Activated CD8-positive, alpha-beta T cell treated with anti-CD3 and anti-CD28 coated beads for 36 hours (primary cell): ENCODE results near the gene YARS1. TPM values are rescaled to one million over a fixed set of nuclear protein-coding genes. Genes with fewer than 3 reads are reported as not detected.
"Not testable (repeated sequence)": the region's sequence is repeated elsewhere in the genome, so short reads cannot be mapped to it uniquely, and the experiment has no call there.

ENCODE experiments used
- ATAC-seq: fragments of 200-7000 bp; cut with Tn5 transposase; one replicate; pipeline ENCODE4 v1.10.0; 2021; ENCODE audit warnings: mild to moderate bottlenecking, moderate library complexity
- CTCF ChIA-PET: fragments of 350-600 bp; sonication (Branson Sonifier 250); formaldehyde crosslinking; loops from one replicate; lab custom pipeline; 2021; ENCODE audit warnings: antibody characterized with exemption; lab: Charles Lee
- POLR2A ChIA-PET: fragments of 350-600 bp; sonication (Branson Sonifier 250); formaldehyde crosslinking; loops from one replicate; lab custom pipeline; 2021; ENCODE audit warnings: antibody characterized with exemption; lab: Charles Lee
- DNase-seq: peaks from one replicate; pipeline ENCODE4 v3.0.0-alpha.2; 2020
- H3K27ac Mint-ChIP-seq: one replicate; pipeline ENCODE4 v1.8.0; 2021; ENCODE audit warnings: mild to moderate bottlenecking, mixed read lengths
- H3K27me3 Mint-ChIP-seq: one replicate; pipeline ENCODE4 v1.8.0; 2021; ENCODE audit warnings: mixed read lengths
- H3K36me3 Mint-ChIP-seq: one replicate; pipeline ENCODE4 v1.8.0; 2021; ENCODE audit warnings: low read depth, mixed read lengths
- H3K4me1 Mint-ChIP-seq: one replicate; pipeline ENCODE4 v1.8.0; 2021; ENCODE audit warnings: low read depth, mixed read lengths
- H3K4me3 Mint-ChIP-seq: one replicate; pipeline ENCODE4 v1.8.0; 2021; ENCODE audit warnings: mild to moderate bottlenecking, moderate library complexity, mixed read lengths
- H3K9me3 Mint-ChIP-seq: one replicate; pipeline ENCODE4 v1.8.0; 2021; ENCODE audit warnings: mixed read lengths
- intact Hi-C: fragments of 100-400 bp; cut with micrococcal nuclease; formaldehyde crosslinking; loops from one replicate; pipeline ENCODE4 v1.10.0; 2022
- total RNA-seq, 2 experiments: library from RNA; stranded (reverse); gene quantifications; one replicate each; pipeline ENCODE4 v1.2.3, GENCODE V29; 2021
- TF ChIP-seq, protein P1 (sequence below): fragments of 200-600 bp; IDR thresholded peaks from one replicate; pipeline ENCODE4 v1.8.0; 2022; ENCODE audit warnings: antibody characterized with exemption, mild to moderate bottlenecking

The YARS1 gene
- total RNA-seq, 2 experiments from 2014 or later, result 231 to 238 TPM

DNA sequence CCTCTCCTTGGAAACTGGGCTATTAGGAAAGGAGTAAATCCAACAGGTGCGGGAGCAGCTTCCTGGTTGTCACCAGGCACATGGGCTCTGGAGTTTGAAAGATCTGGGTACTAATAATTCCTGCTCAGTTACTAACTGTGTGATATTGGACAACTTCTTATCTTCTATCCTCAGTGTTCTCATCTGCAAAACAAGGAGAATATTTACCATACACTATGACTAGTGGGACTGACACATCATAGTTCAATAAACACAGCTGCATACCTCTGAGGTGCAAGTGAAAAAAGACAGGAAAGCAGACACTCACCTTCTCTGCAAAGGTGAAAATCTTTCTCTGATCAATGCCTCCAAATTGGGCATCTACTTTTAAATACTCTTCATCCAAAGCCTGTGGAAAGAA, 19.7 kb downstream of the YARS1 start:
- no peaks in the 10 kb centered on the region for H3K9me3 Mint-ChIP-seq
- H3K4me3 Mint-ChIP-seq, result no peak overlapping the region
- H3K4me1 Mint-ChIP-seq, result peaks cover 59% of the 10 kb centered on the region
- no peak for DNase-seq
- ATAC-seq, result no peak
- TF ChIP-seq, protein P1, sequence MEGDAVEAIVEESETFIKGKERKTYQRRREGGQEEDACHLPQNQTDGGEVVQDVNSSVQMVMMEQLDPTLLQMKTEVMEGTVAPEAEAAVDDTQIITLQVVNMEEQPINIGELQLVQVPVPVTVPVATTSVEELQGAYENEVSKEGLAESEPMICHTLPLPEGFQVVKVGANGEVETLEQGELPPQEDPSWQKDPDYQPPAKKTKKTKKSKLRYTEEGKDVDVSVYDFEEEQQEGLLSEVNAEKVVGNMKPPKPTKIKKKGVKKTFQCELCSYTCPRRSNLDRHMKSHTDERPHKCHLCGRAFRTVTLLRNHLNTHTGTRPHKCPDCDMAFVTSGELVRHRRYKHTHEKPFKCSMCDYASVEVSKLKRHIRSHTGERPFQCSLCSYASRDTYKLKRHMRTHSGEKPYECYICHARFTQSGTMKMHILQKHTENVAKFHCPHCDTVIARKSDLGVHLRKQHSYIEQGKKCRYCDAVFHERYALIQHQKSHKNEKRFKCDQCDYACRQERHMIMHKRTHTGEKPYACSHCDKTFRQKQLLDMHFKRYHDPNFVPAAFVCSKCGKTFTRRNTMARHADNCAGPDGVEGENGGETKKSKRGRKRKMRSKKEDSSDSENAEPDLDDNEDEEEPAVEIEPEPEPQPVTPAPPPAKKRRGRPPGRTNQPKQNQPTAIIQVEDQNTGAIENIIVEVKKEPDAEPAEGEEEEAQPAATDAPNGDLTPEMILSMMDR, result no peak
- POLR2A ChIA-PET, result no interaction called here
- intact Hi-C loops, result no loop called here
- H3K27me3 Mint-ChIP-seq, result no peaks in the 10 kb centered on the region
- peak overlapping the region; percentile 77 for H3K27ac Mint-ChIP-seq
- CTCF ChIA-PET, result interaction anchor here (1.2 to 2.0 kb wide), 2 partner anchors 15 to 78 kb away, joined by 3 to 5 read pairs; no protein-coding TSS in a partner anchor
- peaks cover 62% of the 10 kb centered on the region for H3K36me3 Mint-ChIP-seq

- Mint-ChIP-seq H3K4me1 (peaks cover 51% of the 10 kb centered on the region), H3K27ac (peak overlapping the region; percentile 38), H3K36me3 (peaks cover 65% of the 10 kb centered on the region)
- DNase-seq, H3K27me3 Mint-ChIP-seq, intact Hi-C loops, H3K9me3 Mint-ChIP-seq, ATAC-seq, POLR2A ChIA-PET, CTCF ChIA-PET, H3K4me3 Mint-ChIP-seq: not testable (repeated sequence)
Measured at GRCh38 chr1:32795763-32796162, 21.4 kb downstream of the YARS1 start.

- no peak for ATAC-seq
- ChIA-PET POLR2A (interaction anchor here (0.5 to 1.2 kb wide), 2 partner anchors 25 to 233 kb away, joined by 3 read pairs; no protein-coding TSS in a partner anchor), CTCF (interaction anchor here (1.7 to 1.8 kb wide), 2 partner anchors 18 to 80 kb away, joined by 6 read pairs; no protein-coding TSS in a partner anchor)
- no peak for DNase-seq
- TF ChIP-seq, protein P1, result no peak
- Mint-ChIP-seq H3K4me1 (peaks cover 17% of the 10 kb centered on the region), H3K4me3 (no peak overlapping the region), H3K27me3 (no peaks in the 10 kb centered on the region), H3K9me3 (no peaks in the 10 kb centered on the region), H3K36me3 (peaks cover 38% of the 10 kb centered on the region), H3K27ac (no peak overlapping the region)
- intact Hi-C loops, result no loop called here
Measured at GRCh38 chr1:32791881-32792280, 25.3 kb downstream of the YARS1 start.

- H3K4me3 Mint-ChIP-seq, H3K9me3 Mint-ChIP-seq, intact Hi-C loops, H3K27ac Mint-ChIP-seq, H3K27me3 Mint-ChIP-seq, ATAC-seq, DNase-seq: not testable (repeated sequence)
- Mint-ChIP-seq H3K36me3 (peaks cover 49% of the 10 kb centered on the region), H3K4me1 (peaks cover 12% of the 10 kb centered on the region)
- POLR2A ChIA-PET, result interaction anchor here (0.5 to 1.5 kb wide), 3 partner anchors 9 to 381 kb away, joined by 3 to 4 read pairs (median 3); no protein-coding TSS in a partner anchor
- CTCF ChIA-PET, result interaction anchor here (1.3 to 1.5 kb wide), 2 partner anchors 17 to 78 kb away, joined by 3 read pairs; no protein-coding TSS in a partner anchor
Measured at GRCh38 chr1:32789356-32789755, 27.8 kb downstream of the YARS1 start.

GRCh38 chr1:32786856-32787255, 30.3 kb downstream of the YARS1 start:
- POLR2A ChIA-PET, result no interaction called here
- ATAC-seq, result no peak

GRCh38 chr1:32784817-32785216, 32.3 kb downstream of the YARS1 start:
- ChIA-PET CTCF (interaction anchor here (1.5 to 2.1 kb wide), 2 partner anchors 14 to 72 kb away, joined by 4 to 13 read pairs; no protein-coding TSS in a partner anchor), POLR2A (no interaction called here)
- H3K27me3 Mint-ChIP-seq, result no peaks in the 10 kb centered on the region
- no peak overlapping the region for H3K27ac Mint-ChIP-seq
- H3K4me3 Mint-ChIP-seq, result no peak overlapping the region
- no peaks in the 10 kb centered on the region for H3K4me1 Mint-ChIP-seq
- TF ChIP-seq, protein P1, result no peak
- peaks cover 50% of the 10 kb centered on the region for H3K36me3 Mint-ChIP-seq
- intact Hi-C loops, result no loop called here
- H3K9me3 Mint-ChIP-seq, result no peaks in the 10 kb centered on the region
- DNase-seq, result no peak
- no peak for ATAC-seq

More at GRCh38 chr1:32786856-32787255, 30.3 kb downstream of the YARS1 start:
- no peak for DNase-seq
- CTCF ChIA-PET, result interaction anchor here (0.9 to 1.0 kb wide), 2 partner anchors 14 to 74 kb away, joined by 3 to 8 read pairs; no protein-coding TSS in a partner anchor
- H3K4me3 Mint-ChIP-seq, result no peak overlapping the region
- intact Hi-C loops, result no loop called here
- H3K27ac Mint-ChIP-seq, result no peak overlapping the region
- H3K27me3 Mint-ChIP-seq, result no peaks in the 10 kb centered on the region
- H3K9me3 Mint-ChIP-seq, result no peaks in the 10 kb centered on the region
- peaks cover 5% of the 10 kb centered on the region for H3K4me1 Mint-ChIP-seq
- peaks cover 43% of the 10 kb centered on the region for H3K36me3 Mint-ChIP-seq
- TF ChIP-seq, protein P1, result no peak
